ENCODE measurements around the gene LCP1.

LCP1 gene

GRCh38 chr13:46192412-46192811 lies 10.4 kb upstream of the LCP1 start:
- TF ChIP-seq REST (IDR thresholded peaks at IDR 0.05; ENCODE audit: insufficient read depth in 1 of 2, low read depth in 2 of 2, low read length in 2 of 2), result no peak
- no peak for TF ChIP-seq FOXP2 (optimal IDR thresholded peaks at IDR 0.05; ENCODE audit: borderline replicate concordance, extremely low read depth, extremely low read length, insufficient read depth)
- TF ChIP-seq SIN3A (IDR thresholded peaks at IDR 0.05; ENCODE audit: borderline replicate concordance, insufficient read depth, low read length), result no peak
- TF ChIP-seq POLR2AphosphoS5 (IDR thresholded peaks at IDR 0.05; ENCODE audit: low read depth, low read length), result no peak
- TF ChIP-seq TAF1 (IDR thresholded peaks at IDR 0.05; ENCODE audit: borderline replicate concordance, insufficient read depth, low read length), result no peak

- no peak for TF ChIP-seq TAF1 (IDR thresholded peaks at IDR 0.05; ENCODE audit: borderline replicate concordance, insufficient read depth, low read length)
- TF ChIP-seq POLR2AphosphoS5 (IDR thresholded peaks at IDR 0.05; ENCODE audit: low read depth, low read length), result no peak
- no peak for TF ChIP-seq REST (IDR thresholded peaks at IDR 0.05; ENCODE audit: insufficient read depth in 1 of 2, low read depth in 2 of 2, low read length in 2 of 2)
- TF ChIP-seq SIN3A (IDR thresholded peaks at IDR 0.05; ENCODE audit: borderline replicate concordance, insufficient read depth, low read length), result no peak
Measured at GRCh38 chr13:46185634-46186033, 3.7 kb upstream of the LCP1 start.

GRCh38 chr13:46184277-46184699 lies 2.3 kb upstream of the LCP1 start:
- TF ChIP-seq REST (IDR thresholded peaks at IDR 0.05; ENCODE audit: insufficient read depth in 1 of 2, low read depth in 2 of 2, low read length in 2 of 2) (no peak), TAF1 (IDR thresholded peaks at IDR 0.05; ENCODE audit: borderline replicate concordance, insufficient read depth, low read length) (no peak), POLR2AphosphoS5 (IDR thresholded peaks at IDR 0.05; ENCODE audit: low read depth, low read length) (no peak), FOXP2 (optimal IDR thresholded peaks at IDR 0.05; ENCODE audit: borderline replicate concordance, extremely low read depth, extremely low read length, insufficient read depth) (no peak)

GRCh38 chr13:46183018-46183946 lies 1.3 kb upstream of the LCP1 start:
- no peak for TF ChIP-seq REST (IDR thresholded peaks at IDR 0.05; ENCODE audit: insufficient read depth in 1 of 2, low read depth in 2 of 2, low read length in 2 of 2)
- no peak for TF ChIP-seq TAF1 (IDR thresholded peaks at IDR 0.05; ENCODE audit: borderline replicate concordance, insufficient read depth, low read length)
- no peak for TF ChIP-seq SIN3A (IDR thresholded peaks at IDR 0.05; ENCODE audit: borderline replicate concordance, insufficient read depth, low read length)
- TF ChIP-seq POLR2AphosphoS5 (IDR thresholded peaks at IDR 0.05; ENCODE audit: low read depth, low read length), result no peak
- no peak for TF ChIP-seq FOXP2 (optimal IDR thresholded peaks at IDR 0.05; ENCODE audit: borderline replicate concordance, extremely low read depth, extremely low read length, insufficient read depth)
